Stimulated activated CD8-positive, alpha-beta memory T cell treated with anti-CD3 and anti-CD28 coated beads, Interleukin-15, amount 100 ng/mL, for 24 hours (primary cell): Measurements from ENCODE around the gene MRPL46.
"Not testable (repeated sequence)": the region's sequence is repeated elsewhere in the genome, so short reads cannot be mapped to it uniquely, and the experiment has no call there.

Experiments
- DNase-seq: peaks from one replicate; pipeline ENCODE4 v3.0.0-alpha.2; 2020; ENCODE audit warnings: low read depth

Gene MRPL46

DNA sequence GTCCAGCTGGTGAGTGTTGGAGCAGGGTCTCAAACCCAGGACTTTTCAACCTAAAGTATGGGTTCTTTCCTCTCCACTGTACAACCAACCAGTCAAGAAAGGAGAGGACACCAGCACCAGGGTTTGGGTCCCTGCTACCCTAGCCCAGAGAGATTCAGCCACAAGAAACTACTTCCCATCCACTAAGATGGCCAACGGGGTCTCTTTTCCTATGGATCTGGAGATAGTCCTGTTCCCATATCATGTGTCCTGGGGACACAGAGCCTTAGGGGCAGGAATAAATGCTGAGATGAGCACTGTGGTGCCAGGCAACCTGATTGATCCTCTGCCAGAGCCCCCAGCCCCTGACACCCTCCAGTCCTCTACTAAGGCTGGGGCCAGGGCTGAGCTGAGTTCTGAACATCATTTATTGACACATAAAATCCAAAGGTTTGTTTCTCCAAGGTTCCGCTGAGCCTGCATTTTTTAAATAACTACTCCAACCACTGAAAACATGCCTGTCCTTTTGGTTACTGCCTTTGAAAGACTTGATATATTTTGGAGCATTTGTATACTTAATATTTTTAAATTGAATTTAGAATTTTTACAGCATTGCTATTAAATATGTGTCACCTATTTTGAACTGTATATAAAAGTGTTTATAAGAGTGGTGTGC, 26.0 kb downstream of the MRPL46 start:
- no peak for DNase-seq

- no peak for DNase-seq
Measured at GRCh38 chr15:88440021-88440420, 27.2 kb downstream of the MRPL46 start.

DNA sequence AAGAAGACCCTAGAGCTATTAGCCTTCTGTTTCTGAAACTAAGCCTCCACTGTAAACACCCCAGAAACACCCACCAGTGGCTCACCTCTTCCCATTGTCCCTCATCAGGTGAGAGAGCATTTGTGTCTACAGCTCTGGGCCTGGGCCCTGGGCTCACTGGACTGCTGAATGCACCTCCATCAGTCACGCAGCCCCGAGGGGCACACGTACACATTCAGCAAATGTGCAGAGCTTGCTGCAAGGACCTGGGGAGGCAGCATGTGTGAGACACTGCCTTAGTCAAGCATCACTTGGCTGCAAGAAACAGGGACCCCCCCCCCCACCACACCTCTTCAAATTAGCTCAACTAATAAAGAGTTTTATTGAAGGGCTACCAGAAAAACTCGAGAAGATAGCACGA, 29.0 kb downstream of the MRPL46 start:
- no peak for DNase-seq

GRCh38 chr15:88434106-88434505, 33.1 kb downstream of the MRPL46 start:
- DNase-seq: not testable (repeated sequence)

- no peak for DNase-seq
Measured at GRCh38 chr15:88433046-88433685, 34.0 kb downstream of the MRPL46 start.

GRCh38 chr15:88431441-88431840, 35.7 kb downstream of the MRPL46 start:
- no peak for DNase-seq

GRCh38 chr15:88430051-88430450, 37.1 kb downstream of the MRPL46 start:
- DNase-seq: no peak

DNA sequence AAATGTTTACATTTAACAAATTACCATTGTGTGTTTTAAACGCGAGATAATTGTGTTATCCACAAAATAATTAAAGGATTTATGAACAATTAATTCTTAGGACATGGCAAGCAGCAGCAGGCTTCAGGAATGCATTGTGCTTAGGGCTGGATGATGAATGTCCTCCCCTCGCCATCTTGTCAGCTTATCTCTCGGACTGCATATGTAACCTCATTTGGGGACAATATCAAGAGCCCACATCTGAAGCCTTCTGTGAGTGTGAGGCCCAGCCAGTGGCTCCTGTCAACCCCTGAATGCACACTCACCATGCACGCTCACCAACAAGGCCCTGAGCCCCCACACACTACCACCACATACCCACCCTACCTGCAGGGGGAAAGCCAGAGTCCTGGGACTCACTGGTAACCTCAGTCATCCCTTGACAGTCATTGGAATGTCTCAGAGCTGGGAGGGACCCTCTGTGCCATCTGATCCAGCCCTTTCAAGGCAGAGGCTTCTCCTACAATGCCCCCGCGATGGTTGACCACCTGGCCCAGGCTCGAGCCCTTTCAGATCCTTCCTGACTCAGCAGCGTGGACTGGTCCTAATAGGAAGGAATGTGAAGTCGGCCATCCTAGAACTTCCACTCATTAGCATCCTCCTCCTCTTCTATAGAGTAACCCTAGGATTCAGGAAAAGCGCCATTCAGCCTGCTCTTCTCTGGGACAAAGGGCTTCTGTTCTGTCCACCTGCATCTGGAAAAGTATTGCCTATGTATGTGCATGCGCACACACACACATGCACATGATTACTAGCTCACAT, 38.2 kb downstream of the MRPL46 start:
- DNase-seq: no peak

- no peak for DNase-seq
Measured at GRCh38 chr15:88428053-88428452, 39.1 kb downstream of the MRPL46 start.

DNA sequence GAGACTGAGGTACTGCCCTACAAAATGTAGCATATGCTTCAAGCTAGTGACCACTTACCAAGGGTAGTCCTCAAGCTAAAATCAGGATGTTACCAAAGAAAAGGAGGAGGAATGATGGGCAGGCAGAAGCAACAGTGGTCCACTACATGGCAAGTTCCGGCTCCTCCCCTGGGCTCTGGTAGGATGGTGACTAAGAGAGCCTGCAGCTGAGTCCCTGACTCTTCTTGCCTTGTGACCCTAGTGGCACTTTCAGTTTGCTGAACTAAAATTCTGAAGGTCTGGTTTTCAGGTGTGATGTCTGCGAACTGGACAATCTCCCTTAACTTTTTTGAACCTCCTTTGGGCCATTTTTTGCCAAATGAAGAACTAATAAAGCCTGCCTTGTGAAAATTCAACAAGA, 40.9 kb downstream of the MRPL46 start:
- no peak for DNase-seq

DNA sequence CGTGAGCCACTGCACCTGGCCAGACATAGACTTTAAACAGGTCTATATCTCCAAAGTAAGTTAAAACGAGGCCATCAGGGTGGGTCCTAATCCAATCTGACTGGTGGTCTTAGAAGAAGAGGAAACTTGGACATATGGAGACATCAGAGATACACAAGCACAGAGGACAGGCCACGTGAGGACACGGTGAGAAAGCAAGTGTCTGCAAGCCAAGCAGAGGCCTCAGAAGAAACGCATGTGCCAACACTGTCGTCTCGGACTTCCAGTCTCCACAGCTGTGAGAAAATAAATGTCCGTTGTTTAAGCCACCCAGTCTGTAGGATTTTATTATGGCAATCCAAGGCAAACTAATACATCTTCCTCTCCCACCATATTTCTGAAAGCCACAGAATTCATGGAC, 43.9 kb downstream of the MRPL46 start:
- DNase-seq: no peak

DNA sequence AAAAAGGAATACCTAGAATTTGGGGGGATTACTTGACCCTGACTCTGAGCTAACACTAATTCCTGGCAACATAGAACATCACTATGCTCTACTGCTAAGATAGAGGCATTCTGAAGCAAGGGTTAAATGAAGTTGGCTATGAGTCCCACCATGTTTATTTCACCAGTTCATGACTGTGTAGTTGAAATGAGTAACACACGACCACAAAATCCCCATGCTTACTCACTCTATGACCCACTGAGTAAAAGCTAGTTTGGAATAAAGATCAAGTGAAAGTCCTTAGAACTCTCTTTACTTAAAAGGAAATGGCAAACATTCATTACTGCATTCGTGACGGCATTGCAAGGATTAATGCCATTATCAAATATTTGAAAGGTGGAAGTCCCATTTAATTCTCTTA, 47.4 kb downstream of the MRPL46 start:
- DNase-seq: no peak
